Pons (tissue), 1 donor: ENCODE results near the gene SPAM1.
"Not testable (repeated sequence)": the region's sequence is repeated elsewhere in the genome, so short reads cannot be mapped to it uniquely, and the experiment has no call there.

Source experiments
- DNase-seq: peaks from one replicate; pipeline ENCODE4 v3.0.0-alpha.2; 2016; ENCODE audit warnings: low spot score

SPAM1 gene

DNA sequence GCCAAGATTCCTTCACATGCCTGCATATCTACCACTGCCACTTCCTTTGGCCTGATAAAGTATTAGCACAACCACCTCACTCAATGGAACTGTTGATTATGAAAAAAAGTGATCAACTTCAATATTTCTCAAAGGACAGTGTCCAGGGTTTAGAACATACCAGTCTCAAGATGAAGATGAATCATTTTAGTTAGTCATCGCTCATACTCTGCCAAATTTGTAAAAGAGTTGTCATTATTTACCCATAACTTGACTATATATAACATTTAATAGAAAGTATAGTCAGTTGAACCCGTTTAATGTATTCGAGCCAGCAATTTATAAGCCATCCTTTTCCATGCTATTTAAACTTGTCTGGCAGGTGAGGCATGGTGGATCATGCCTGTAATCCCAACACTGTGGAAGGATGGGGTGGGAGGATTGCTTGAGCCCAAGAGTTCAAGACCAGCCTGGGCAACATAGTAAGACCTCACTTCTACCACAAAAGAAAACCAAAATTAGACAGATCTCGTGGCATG is 33.2 kb downstream of the SPAM1 start:
- no peak for DNase-seq

DNA sequence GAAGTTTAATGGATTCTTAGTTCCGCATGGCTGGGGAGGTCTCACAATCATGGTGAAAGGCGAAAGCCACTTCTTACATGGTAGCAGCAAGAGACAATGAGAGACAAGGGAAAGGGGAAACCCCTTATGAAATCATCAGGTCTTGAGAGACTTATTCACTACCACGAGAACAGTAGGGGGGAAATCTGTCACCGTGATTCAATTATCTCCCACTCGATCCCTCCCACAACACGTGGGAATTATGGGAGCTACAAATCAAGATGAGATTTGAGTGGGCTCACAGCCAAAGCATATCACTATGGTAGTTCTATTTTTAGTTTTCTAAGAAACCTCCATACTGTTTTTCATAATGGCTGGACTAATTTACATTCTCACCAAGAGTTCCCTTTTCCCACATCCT is 36.7 kb downstream of the SPAM1 start:
- DNase-seq = no peak

DNA sequence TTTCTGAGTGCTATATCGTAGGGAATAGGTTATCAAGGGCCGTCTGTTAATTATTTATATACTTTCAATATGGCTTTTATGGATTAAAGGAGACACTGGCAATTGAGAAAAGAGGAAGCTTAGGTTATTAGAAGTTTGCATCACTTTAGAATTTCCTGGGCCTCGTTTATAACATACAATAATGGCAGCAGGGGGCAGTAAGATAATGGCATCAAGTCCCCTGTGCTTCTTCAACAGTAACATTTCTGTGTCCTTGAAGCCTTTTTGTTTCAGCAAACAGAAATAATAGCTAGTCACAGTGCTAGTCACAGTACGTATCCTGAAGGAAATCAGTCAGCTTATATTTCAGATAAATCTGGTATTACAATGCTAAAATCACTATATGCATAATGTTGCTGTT is 41.9 kb downstream of the SPAM1 start:
- DNase-seq = peak; percentile 92

DNA sequence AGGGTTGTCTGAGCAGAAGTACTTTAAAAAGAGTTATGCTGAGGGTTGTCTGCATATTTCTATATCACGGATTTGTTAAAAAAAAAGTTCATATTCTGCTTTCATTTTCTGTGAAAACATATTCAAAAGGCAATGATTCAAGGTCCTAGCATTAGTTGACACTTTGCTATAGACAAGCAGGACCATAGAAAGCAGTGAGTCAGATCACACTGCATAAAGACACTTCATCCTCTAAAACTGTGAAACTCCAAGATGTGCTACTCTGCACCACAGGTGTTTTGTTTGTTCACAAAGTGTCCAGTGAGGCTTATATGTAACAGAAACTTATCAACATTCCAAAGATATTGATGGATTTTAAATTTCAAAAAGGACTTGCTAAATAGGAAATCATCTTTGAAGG is 47.0 kb downstream of the SPAM1 start:
- no peak for DNase-seq

DNA sequence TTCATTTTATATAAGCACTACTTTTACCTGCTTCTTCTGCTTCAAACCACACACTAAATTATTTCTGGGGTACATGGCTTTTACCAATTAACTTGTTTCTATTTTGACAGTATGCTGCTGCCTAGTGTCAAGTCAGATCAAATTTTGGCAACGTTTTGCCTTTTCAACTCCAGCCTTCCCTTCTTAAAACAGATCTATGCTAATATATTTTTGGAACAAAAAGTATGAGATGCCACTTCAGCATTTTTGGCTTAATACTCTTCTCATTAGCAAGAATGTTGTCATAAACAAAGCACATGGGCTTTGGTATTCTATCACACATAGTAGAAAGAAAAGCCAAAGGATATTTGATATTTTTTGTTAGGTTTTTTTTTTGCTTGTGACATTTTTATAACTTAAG is 47.8 kb downstream of the SPAM1 start:
- DNase-seq = no peak

DNA sequence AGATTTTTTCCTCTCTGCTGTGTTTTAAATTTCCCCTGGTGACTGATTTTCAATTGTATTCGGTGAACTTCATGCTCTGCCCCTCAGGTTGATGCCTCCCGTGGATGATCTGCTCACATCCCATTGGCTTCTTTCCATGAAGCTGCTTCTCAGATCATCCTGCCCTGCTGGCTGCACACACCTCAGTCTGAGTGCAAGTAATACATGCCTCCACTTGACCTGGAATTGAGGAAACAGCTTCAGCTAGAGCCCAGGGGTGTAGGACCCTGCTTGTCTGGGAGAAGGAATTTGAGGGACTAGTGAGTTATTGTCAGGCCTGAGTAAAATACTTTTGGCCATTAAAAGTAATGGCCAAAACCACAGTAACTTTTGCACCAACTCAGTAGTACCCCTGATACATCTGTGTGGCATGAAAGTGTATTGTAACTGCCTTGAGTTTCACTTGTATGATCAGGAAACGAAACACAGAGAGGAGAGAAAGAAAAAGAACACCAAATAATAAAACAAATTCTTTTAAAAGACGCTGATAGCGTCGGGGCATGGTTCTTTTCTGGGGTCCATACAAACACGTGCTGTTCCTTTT is 49.4 kb downstream of the SPAM1 start:
- DNase-seq = no peak

DNA sequence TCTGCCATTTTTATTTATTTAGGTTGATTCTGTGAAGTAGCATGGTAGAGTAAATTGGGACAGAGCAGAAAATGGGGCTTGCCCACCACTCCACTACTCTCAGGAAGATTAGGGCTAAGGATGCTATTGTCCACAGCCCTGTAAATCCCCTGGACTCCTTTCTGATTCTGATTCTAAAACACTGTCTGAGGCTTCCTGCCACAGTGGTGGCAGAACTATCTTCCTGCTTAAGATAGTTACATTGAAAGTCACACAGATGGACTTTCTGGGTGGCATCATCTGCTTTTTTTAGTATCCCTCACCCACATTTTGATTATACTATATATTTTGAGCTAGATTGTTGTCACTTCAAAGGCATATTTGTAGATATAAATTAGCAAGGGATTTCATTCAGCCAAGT is 50.0 kb downstream of the SPAM1 start:
- no peak for DNase-seq

DNA sequence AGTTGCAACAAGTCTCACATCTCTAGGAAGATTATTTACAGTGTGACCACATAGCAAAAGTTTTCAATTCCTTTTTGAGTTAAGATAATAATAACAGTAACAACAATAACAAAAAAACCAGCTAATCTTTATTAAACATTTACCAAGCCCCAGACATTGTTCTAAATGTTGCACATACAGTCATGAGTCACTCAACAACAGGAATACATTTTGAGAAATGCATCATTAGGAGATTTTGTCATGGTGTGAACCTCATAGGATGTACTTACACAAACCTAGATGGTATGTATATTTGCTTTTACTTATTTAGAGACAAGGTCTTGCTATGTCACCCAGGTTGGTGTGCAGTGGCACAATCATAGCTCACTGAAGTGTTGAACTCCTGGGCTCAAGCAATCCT is 52.0 kb downstream of the SPAM1 start:
- DNase-seq = no peak

DNA sequence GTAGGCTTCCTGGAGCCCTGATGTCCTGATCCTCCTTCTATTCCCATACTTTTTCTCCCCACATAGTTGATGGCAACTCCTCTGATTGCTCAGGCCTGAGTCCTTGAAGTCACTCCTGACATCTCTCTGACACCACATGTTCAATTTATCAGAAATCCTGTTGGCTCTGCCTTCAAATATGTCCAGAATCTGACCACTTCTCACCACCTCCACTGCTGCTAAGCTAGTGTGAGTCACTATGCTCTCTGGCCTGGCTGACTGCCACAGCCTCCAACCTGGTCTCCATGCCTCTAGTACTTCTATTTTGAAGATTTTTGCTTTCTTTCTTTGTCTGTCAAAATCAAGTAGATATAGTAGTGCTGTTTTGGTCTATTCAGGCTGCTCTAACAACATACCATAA is 54.8 kb downstream of the SPAM1 start:
- no peak for DNase-seq

DNA sequence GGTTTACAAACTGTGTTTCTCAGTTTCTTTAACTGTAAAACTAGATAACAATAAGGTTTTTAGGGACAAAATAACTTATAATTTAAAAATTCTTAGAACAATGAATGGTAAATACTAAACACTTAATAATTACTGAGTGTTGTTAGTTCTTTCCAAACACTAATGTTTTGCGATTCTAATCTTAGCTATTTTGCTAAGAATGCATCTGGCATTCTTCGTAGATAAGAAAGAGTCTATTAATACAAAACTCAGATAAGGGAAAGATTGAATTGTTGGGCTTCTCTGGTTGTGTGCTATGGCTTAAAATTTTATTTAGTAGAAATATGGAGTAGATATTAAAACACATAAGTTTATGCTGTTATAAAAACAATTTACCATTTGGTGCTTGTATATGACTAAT is 62.4 kb downstream of the SPAM1 start:
- no peak for DNase-seq

DNA sequence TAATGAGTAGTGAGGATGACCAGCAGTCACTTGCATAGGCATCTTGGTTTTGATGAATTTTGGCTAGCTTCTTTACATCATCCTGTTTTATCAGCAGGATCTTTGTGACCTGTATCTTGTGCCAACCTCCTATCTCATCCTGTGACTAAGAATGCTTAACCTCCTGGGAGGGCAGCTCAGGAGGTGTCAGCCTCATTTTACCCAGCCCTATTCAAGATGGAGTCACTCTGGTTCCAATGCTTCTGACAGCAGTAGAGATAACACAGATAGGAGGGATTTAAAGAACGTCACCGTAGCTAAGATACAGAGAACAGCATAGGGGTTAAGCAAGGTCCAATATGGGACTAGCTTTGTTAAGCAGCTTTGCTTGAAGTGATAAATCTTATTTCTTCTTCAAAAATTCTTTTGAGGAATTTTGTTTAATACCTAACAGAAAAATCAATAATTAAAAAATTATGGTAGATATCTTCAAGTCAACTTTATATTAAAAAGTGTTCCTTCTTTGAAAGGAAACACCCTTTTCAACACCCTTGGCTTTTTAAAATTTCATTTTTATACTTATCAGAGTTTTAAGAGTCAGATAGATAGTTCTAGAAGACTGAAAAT is 68.0 kb downstream of the SPAM1 start:
- DNase-seq = no peak

DNA sequence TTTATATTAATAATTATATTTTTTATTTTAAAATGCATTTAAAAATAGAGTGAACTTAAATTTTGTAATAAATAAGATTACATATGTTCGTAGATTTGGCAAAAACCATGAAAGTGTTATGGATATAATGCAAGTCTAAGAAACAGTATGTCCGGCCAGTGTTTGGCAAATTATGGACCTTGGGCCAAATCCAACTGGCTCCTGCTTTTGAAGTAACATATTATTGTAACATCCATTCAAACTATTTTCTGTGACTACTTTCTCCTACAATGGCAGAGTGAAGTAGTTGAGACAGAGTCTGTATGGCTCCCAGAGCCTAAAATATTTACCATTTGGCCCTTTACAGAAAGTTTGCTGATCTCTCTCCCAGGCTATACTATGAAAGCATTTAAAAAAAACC is 69.0 kb downstream of the SPAM1 start:
- DNase-seq = no peak

DNA sequence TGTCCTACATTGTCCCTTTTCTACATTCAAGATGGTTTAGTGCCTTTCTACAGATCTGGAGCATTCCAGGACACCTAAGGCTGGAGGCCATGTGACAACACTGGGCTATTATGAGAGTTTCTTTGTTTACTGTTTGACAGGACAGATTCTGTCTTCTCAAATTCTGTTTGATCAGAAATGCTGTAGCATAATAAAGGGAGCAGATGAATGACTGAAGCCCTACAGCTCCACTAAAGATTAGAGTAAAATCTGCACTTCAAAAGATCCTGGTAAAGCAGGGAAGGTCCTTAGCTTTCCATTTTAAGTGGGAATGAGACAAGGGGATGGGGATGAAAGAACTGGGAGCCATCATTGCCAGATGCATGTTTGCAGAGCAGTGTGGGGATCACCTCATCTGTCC is 69.4 kb downstream of the SPAM1 start:
- peak; percentile 95 for DNase-seq

DNA sequence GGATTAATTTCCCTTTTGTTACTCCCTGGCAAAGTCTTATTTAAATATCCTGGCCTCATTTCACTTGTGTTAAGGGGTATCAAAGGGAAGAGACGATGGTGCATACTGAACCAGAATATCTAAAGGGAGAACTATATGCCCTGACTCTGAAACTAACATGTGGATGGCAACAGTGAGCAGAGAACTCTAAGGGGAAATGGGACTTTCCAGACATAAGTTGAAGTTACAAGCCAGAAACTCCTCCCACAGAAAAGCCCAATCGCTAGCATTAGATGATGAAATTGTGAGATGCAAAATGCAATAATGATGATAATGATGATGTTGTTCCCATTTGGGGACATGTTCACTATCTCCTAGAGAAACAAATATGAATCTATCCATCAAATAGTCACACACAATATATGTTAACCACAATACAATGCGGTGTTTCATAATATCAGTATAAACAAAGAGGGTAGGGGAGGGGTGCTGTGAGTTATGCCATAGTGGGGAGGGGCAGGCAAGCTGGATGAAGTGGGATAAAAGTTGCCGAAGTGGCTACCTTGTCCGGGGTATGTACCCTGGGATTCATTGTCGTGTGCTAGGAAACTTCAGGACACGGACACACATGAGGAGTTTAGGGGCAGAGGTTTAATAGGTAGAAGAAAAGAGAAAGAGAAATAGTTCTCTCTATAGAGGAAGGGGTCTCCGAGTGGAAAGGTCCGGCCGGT is 70.7 kb downstream of the SPAM1 start:
- peak; percentile 61 for DNase-seq

DNA sequence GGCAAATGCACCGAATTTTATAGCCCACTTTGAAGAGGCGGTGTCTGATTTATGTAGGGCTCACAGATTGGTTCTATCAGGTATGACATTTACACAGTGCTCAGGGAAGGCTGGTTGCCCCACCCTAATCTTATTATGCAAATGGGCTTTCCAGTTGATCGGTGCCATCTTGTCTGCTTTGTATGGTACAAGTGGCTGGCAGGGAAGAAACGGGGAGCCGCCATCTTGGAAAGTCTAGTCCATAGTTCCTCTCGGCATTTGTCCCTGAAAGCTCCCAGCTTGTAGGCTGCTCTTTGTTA is 71.2 kb downstream of the SPAM1 start:
- DNase-seq = no peak

DNA sequence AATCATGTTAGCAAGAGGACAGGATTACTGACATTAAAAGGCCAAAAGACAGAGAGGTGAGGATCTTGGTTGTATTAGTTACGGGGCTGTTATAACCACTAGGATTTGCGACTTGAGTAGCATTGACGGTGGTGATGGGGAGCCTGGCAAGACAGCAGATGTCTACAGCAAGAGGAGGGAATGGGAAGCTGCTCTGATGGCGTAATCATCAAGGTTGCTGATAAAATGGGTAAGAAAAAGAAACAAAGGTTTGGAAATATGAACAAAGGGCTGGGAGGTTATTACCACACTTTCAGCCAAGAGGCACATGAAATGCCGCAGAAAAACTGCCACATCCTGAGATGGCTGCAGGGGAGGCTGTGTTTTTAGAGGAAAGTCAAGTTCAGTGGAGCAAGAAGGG is 73.9 kb downstream of the SPAM1 start:
- DNase-seq = no peak

DNA sequence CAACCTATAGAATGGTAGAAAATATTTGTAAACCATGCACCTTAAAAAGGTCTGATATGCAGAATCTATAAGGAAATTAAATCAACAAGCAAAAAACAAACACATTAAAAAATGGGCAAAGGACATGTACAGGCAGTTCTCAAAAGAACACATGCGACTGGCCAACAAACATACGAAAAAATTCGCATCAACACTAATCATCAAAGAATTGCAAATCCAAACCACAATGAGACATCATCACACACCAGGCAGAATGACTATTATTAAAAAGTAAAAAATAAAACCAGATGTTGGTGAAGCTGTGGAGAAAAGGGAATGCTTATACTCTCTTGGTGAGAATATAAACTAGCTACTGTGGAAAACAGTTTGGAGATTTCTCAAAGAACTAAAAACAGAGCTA is 74.7 kb downstream of the SPAM1 start:
- DNase-seq = no peak

DNA sequence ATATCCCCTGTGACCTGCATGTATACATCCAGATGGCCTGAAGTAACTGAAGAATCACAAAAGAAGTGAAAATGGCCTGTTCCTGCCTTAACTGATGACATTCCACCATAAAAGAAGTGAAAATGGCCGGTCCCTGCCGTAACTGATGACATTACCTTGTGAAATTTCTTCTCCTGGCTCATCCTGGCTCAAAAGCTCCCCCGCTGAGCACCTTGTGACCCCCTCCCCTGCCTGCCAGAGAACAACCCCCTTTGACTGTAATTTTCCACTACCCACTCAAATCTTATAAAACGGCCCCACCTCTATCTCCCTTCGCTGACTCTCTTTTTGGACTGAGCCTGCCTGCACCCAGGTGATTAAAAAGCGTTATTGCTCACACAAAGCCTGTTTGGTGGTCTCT is 83.3 kb downstream of the SPAM1 start:
- not testable (repeated sequence) for DNase-seq

DNA sequence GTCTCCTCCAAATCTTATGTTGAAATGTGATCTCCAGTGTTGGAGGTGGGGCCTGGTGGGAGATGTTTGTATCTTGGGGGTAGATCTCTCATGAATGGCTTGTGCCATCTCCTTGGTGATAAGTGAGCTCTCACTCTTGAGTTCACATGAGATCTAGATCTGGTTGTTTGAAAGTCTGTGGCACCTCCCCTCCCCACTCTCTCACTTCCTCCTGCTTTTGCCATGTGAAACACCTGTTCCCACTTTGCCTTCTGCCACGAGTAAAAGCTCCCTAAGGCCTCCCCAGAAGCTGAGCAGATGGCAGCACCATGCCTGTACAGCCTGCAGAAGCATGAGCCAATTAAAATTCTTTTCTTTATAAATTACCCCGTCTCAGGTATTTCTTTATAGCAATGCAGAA is 84.3 kb downstream of the SPAM1 start:
- DNase-seq = no peak
